HG03039 (cell line): ENCODE measurements around the gene SSPN.
A peak's percentile ranks its signal among the peaks of the same experiment; 100 is the strongest.

ENCODE experiments used
- ATAC-seq: cut with Tn5 transposase; IDR thresholded peaks from one replicate; pipeline ENCODE4 v1.9.1; 2021; ENCODE audit warnings: mild to moderate bottlenecking, moderate library complexity; ENCODE audit not compliant: unreplicated experiment

SSPN gene

GRCh38 chr12:26195250-26195640 lies at the start of gene SSPN:
Gene SSPN, plus strand, starts transcription at chr12:26195573. Its CDS starts 100 bp downstream, at chr12:26195673.
- no peak for ATAC-seq

GRCh38 chr12:26148291-26148690 lies 47.1 kb upstream of the SSPN start:
- ATAC-seq = no peak

- ATAC-seq = no peak
Observed at GRCh38 chr12:26149968-26150500, 45.3 kb upstream of the SSPN start.

GRCh38 chr12:26150736-26151450 lies 44.5 kb upstream of the SSPN start:
- no peak for ATAC-seq

- ATAC-seq = no peak
Observed at GRCh38 chr12:26152507-26153102, 42.8 kb upstream of the SSPN start.

GRCh38 chr12:26153421-26154154 lies 41.8 kb upstream of the SSPN start:
- no peak for ATAC-seq

- peak; percentile 76 for ATAC-seq
Observed at GRCh38 chr12:26156201-26156871, 39.0 kb upstream of the SSPN start.

- peak; percentile 1 for ATAC-seq
Observed at GRCh38 chr12:26157001-26157400, 38.4 kb upstream of the SSPN start.

GRCh38 chr12:26158078-26158764 lies 37.2 kb upstream of the SSPN start:
- ATAC-seq = peak; percentile 26

- no peak for ATAC-seq
Observed at GRCh38 chr12:26162174-26162573, 33.2 kb upstream of the SSPN start.

GRCh38 chr12:26162905-26163304 lies 32.5 kb upstream of the SSPN start:
- ATAC-seq = peak; percentile 75

- ATAC-seq = no peak
Observed at GRCh38 chr12:26164118-26164517, 31.3 kb upstream of the SSPN start.

GRCh38 chr12:26172013-26172412 lies 23.4 kb upstream of the SSPN start:
- ATAC-seq = no peak

GRCh38 chr12:26172539-26172938 lies 22.8 kb upstream of the SSPN start:
- ATAC-seq = no peak

GRCh38 chr12:26172946-26173552 lies 22.3 kb upstream of the SSPN start:
- ATAC-seq = no peak

GRCh38 chr12:26176725-26177124 lies 18.6 kb upstream of the SSPN start:
- no peak for ATAC-seq

- ATAC-seq = peak; percentile 73
Observed at GRCh38 chr12:26177283-26177682, 18.1 kb upstream of the SSPN start.

GRCh38 chr12:26179826-26180225 lies 15.5 kb upstream of the SSPN start:
- no peak for ATAC-seq

GRCh38 chr12:26182377-26182776 lies 13.0 kb upstream of the SSPN start:
- ATAC-seq = no peak
